HG03135 (cell line): ENCODE results near the gene CCDC188.
A peak's percentile ranks its signal among the peaks of the same experiment; 100 is the strongest.

Experiments
- ATAC-seq: cut with Tn5 transposase; IDR thresholded peaks from one replicate; pipeline ENCODE4 v1.9.1; 2021; ENCODE audit warnings: mild to moderate bottlenecking, moderate library complexity; ENCODE audit not compliant: unreplicated experiment

CCDC188 gene

DNA sequence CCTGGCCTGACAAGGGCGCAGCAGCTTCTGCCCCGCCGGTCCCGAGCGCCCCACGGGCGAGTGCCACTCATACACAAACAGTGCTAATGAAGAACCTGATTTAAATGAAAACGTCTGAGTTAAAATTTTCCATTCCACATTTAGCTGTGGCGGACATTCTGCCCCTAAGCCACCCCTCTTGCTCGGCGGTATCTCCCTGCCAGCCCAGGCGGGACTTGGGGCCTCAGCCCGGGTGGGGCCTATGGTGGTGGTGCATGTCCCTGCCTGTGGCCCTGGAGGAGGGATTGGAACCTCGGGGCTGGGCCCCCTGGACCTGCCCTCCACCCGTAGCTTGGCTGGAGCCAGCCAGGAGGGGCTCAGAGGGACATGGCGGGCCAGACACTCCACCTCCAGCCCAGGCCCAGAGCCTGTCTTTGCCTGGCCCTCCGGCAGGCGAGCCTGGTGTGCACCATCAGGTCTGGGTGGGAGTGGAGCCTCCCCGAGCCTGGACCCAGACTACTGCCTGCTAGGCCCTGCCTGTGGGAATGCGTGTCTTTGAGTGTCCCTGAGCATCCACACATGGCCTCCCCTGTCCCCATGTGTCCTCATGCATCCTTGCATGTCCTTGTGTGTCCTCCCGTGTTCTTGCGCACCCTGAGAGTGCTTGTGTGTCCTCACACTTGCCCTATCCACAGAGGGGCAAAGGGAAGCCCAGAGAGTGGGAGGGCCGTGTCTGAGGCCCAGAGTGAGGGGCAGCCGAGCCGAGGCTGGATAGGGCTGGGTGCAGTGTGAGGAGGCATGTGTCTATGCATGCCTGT lies 14.9 kb downstream of the CCDC188 start:
- ATAC-seq: no peak

GRCh38 chr22:20135265-20135664 lies 15.6 kb downstream of the CCDC188 start:
- ATAC-seq: no peak

DNA sequence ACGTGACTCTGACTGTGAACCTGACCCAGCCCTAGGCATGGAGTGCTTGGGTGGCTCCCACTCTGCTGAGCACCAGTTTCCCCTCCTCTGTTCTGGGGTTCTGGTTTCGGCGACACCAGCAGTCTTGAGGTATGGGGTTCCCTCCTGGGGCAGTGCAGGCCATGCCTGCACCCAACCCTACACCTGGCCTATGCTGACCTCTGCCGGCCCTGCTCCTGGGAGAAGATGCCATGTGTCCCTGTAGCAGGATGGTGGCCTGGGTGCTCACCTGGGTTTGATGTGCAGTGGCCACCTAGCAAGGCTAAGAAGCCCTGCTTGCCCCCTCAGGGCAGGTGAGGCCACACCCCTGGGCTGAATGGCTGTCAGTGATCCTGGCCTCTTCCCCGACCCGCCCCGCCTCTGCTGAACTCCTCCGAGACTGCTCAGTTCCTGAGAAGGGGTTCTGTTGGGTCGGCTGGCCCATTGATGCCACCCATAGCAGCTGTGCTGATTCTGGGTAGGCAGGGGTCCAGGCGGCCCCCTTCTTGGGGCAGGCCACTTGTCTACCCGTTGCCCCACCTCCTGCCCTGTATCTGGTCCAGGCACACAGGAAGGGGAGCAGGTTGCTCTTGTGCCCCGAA lies 16.8 kb downstream of the CCDC188 start:
- ATAC-seq: no peak

GRCh38 chr22:20132686-20133246 lies 18.1 kb downstream of the CCDC188 start:
- no peak for ATAC-seq

GRCh38 chr22:20131859-20132685 lies 18.8 kb downstream of the CCDC188 start:
- no peak for ATAC-seq

- ATAC-seq: peak; percentile 39
These were observed 19.3 kb downstream of the CCDC188 start, which contains the start of gene ZDHHC8 for GRCh38 chr22:20131597-20131858. Gene ZDHHC8 (plus strand): TSS chr22:20131804. CDS start chr22:20131948, 144 bp downstream.

DNA sequence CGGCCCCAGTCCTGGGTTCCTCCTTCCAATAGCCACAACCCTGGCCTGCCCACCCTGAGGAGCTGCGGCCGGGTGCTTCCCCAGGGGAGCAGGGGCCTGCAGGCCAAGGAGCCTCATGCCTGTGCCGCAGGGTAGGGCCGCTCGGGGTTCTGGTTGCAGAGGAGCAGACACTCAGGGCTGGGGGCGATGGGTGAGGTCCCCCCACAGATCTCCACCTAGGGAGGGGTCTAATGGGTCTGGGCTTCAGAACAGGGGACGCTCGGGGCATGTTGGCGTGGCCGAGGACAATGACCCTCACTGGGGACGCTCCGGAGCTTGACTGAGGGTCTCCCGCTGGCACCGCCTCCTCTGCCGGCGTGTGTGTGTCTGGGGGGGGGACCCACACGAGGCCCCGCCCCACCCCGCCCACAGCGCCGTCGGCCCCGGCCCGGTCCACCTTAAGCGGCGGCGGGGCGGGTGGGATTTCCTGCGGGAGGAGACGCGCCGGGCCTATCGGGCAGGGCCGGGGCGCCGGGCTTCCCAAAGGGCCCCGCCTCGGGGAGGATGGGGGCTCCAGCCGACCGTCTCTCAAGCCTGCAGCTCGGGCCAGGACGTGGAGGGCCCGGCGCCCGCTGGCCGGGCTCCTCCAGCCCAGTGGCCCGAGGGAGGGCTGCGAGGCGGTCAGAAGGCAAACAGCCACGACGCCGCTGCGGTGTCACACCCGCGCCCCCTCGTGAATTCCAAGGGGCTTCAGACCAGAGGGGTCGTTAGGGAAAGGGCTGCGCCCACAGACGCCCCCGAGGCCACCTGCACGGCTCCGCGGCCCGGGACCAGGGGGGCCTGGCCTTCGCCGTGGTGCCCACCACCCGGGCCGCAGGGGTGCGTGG lies 19.9 kb downstream of the CCDC188 start:
- ATAC-seq: peak; percentile 49

- ATAC-seq: no peak
These were observed 20.5 kb downstream of the CCDC188 start for GRCh38 chr22:20130319-20130718.

GRCh38 chr22:20129747-20130014 lies 21.2 kb downstream of the CCDC188 start:
- no peak for ATAC-seq

DNA sequence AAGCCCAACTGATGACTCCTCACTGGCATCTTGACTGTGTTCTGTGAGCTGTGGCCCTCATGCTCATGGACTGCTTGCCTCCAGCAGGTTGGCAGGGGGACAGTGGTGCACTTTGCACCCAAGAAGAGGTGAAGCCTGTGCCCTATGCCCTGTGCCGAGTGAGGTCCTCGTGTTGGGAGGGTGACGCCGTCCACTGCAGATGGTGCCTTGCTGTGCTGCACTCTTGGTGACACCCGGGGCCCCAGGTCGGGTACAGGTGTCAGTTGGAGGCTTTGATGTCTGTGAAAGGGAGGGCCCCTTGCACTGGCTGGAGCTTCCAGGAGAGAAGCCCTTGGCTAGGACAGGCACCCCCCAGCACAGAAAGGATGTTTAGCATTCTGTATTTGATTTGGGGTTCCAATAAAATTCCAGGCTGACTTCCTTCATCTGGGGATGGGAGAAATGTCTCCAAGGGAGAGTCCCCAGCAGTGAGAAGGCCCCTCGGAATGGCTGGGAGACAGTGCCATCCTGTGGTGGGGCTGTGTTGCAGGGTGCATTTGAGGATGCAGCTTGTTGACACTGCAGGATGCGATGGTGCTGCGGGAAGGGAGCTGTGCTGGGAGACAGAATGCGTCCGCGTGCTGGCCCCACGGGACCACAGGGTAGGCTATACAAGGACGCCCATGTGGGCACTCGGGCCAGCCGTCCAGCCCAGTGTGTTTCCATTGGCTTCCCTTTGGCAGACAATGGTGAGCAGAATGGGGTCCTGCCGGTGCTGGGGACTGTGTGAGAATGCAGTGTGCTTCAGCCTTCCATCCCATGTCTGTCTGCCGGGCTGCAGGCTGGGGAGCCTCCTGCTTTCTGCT lies 21.7 kb downstream of the CCDC188 start:
- ATAC-seq: no peak

DNA sequence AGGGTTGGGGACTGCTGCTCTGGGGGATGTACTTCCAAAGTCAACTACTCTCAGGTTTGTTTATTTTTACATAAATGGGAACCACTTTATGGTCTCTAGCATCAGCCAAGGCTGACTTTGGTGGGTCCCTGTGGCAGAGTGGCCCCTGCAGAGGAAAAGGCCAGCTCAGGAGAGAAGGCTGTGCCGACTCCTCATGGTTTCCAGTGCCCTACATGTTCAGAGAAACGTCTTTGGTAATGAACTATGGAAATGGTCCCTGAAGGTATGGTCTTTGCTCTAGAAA lies 22.3 kb downstream of the CCDC188 start:
- ATAC-seq: no peak

GRCh38 chr22:20127869-20128618 lies 22.8 kb downstream of the CCDC188 start:
- no peak for ATAC-seq

- ATAC-seq: no peak
These were observed 23.5 kb downstream of the CCDC188 start for GRCh38 chr22:20127318-20127868.

- no peak for ATAC-seq
These were observed 24.4 kb downstream of the CCDC188 start for GRCh38 chr22:20126284-20127029.

DNA sequence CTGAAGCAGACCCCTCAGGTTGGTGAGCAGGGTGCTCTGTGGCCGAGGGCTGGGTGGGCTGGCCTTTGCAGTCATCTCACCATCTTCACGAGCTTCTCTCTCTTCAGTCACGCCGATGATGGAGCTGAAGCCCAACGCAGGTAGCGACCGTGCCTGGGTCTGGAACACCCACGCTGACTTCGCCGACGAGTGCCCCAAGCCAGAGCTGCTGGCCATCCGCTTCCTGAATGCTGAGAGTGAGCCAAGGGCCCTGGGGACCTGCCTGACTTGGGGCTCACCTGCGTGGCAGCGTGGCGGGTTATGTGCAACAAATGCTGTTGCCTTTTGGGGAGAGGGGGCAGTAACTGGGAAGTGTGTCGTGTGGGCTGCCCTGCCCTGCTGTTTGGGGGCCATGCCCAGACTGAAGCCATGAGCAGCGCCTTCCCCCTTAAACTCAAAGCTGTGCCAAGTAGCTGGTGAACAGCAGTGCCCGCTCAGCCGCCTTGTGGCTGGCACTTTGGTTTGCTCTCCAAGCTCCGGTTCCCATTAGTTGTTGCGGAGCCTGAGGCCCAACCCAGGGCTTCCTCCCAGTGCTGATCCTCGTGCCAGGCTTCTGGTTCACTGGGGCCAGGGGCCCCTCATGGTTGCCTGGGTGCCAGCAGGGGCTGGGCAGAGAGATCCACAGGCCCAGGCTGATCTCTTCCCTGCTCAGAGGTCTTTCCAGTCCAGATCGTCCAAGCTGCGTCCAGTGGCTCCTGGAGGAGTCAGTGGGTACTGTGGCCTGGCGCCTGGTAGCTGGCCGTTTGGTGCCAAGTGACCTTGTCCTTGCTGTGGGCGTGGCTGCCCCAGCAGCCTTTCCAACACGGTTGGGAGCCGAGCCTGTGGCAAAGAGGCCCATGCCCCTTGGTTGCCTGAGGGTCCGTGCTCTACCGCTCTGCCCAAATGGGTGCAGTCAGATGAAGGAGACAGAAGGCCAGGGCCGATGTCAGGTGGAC lies 25.4 kb downstream of the CCDC188 start:
- ATAC-seq: no peak

DNA sequence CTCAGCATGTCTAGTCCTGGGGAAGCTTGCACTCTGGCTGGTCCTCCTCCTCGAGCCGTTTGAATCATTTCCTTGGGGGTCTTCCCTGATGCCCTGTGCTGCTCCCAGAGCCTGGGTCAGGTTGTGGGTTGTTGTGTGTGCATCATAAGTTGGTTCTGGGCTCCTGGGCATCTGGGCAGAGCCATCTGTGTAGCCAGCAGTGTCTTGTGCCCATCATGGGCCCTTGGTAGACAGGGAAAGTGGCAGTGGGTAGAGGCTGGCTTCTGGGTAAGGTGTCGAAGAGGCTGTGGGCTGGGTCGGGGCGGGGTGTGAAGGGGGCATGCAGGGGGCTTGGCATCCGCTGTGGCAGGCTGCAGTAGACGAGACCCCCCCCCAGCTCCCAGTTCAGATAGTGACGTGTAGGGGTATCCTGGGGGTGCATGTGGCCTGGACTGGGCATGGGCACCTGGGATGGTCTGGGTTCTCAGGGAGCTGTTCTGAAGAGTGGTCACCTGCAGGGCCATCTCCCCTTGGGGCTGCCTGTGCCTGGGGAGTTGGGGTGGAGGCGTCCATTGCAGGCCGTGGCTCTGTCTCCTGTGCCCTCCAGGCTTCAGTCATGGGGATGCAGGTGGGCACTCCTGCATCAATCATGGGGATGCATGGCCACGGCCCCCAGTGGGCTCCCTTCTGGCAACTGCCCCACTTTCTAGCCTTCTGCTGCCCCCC lies 26.6 kb downstream of the CCDC188 start:
- ATAC-seq: no peak
